HG02798 (cell line): ENCODE results near the gene ANKDD1B.

ENCODE experiments used
- ATAC-seq: cut with Tn5 transposase; IDR thresholded peaks from one replicate; pipeline ENCODE4 v1.9.1; 2021; ENCODE audit warnings: mild to moderate bottlenecking; ENCODE audit not compliant: unreplicated experiment, poor library complexity

ANKDD1B gene

GRCh38 chr5:75614176-75614575 is 2.9 kb downstream of the ANKDD1B start:
- no peak for ATAC-seq

GRCh38 chr5:75616371-75616881 is 5.2 kb downstream of the ANKDD1B start:
- ATAC-seq = no peak

- no peak for ATAC-seq
These were observed 5.8 kb downstream of the ANKDD1B start for GRCh38 chr5:75616971-75617621.

- no peak for ATAC-seq
These were observed 6.6 kb downstream of the ANKDD1B start for GRCh38 chr5:75617736-75618352.

- ATAC-seq = no peak
These were observed 9.1 kb downstream of the ANKDD1B start for GRCh38 chr5:75620184-75620959.

- no peak for ATAC-seq
These were observed 11.3 kb downstream of the ANKDD1B start for GRCh38 chr5:75622564-75622963.

GRCh38 chr5:75623846-75624245 is 12.6 kb downstream of the ANKDD1B start:
- no peak for ATAC-seq

GRCh38 chr5:75626959-75627358 is 15.7 kb downstream of the ANKDD1B start:
- no peak for ATAC-seq

- no peak for ATAC-seq
These were observed 16.5 kb downstream of the ANKDD1B start for GRCh38 chr5:75627801-75628200.

- ATAC-seq = no peak
These were observed 19.6 kb downstream of the ANKDD1B start for GRCh38 chr5:75630875-75631274.

- no peak for ATAC-seq
These were observed 21.1 kb downstream of the ANKDD1B start for GRCh38 chr5:75632321-75632720.

- ATAC-seq = no peak
These were observed 26.7 kb downstream of the ANKDD1B start for GRCh38 chr5:75637949-75638348.

GRCh38 chr5:75639535-75640311 is 28.5 kb downstream of the ANKDD1B start:
- ATAC-seq = no peak

GRCh38 chr5:75640395-75640794 is 29.1 kb downstream of the ANKDD1B start:
- ATAC-seq = no peak

- ATAC-seq = no peak
These were observed 29.6 kb downstream of the ANKDD1B start for GRCh38 chr5:75640826-75641225.

- ATAC-seq = no peak
These were observed 37.5 kb downstream of the ANKDD1B start for GRCh38 chr5:75648712-75649111.

- no peak for ATAC-seq
These were observed 40.5 kb downstream of the ANKDD1B start for GRCh38 chr5:75651575-75652238.

GRCh38 chr5:75653521-75653920 is 42.3 kb downstream of the ANKDD1B start:
- ATAC-seq = no peak

GRCh38 chr5:75654693-75655295 is 43.5 kb downstream of the ANKDD1B start:
- no peak for ATAC-seq
